Suprapubic skin (tissue), 4 donors: ENCODE results near the gene VPS37D. TPM values are rescaled to one million over a fixed set of nuclear protein-coding genes. Genes with fewer than 3 reads are reported as not detected.

Experiments
- DNase-seq, 2 donors: peaks; one replicate each; pipeline ENCODE4 v3.0.0-alpha.2; 2019; ENCODE audit warnings: low spot score in 2 of 2
- H3K27ac ChIP-seq: fragments of 200-600 bp; sonication (generic); one replicate; pipeline ENCODE4 v1.5.1; 2019
- H3K27me3 ChIP-seq: fragments of 200-600 bp; sonication (generic); one replicate; pipeline ENCODE4 v1.5.1; 2019
- H3K36me3 ChIP-seq: fragments of 200-600 bp; sonication (generic); one replicate; pipeline ENCODE4 v1.5.1; 2019
- H3K4me1 ChIP-seq: fragments of 200-600 bp; sonication (generic); one replicate; pipeline ENCODE4 v1.5.1; 2019
- H3K4me3 ChIP-seq: fragments of 200-600 bp; sonication (generic); one replicate; pipeline ENCODE4 v1.5.1; 2019; ENCODE audit warnings: mild to moderate bottlenecking
- H3K9me3 ChIP-seq: fragments of 200-600 bp; sonication (generic); one replicate; pipeline ENCODE4 v1.5.1; 2019
- CTCF ChIP-seq, 2 donors: fragments of 200-600 bp in 1 of 2; fragments of 450-650 bp in 1 of 2; sonication (generic) in 1 of 2; IDR thresholded peaks; one replicate each; pipeline ENCODE4 v1.5.1; 2016 to 2019; ENCODE audit warnings: antibody characterized with exemption in 2 of 2, mild to moderate bottlenecking in 1 of 2, moderate library complexity in 1 of 2
- EP300 ChIP-seq: sonication (generic); formaldehyde crosslinking; IDR thresholded peaks from one replicate; pipeline ENCODE4 v1.6.1; 2017; ENCODE audit warnings: antibody characterized with exemption
- POLR2A ChIP-seq, 2 donors: fragments of 450-650 bp; IDR thresholded peaks; one replicate each; pipeline ENCODE4 v1.6.1; 2017; ENCODE audit warnings: antibody characterized with exemption in 2 of 2, mild to moderate bottlenecking in 2 of 2, moderate library complexity in 2 of 2
- POLR2AphosphoS5 ChIP-seq, 3 donors: sonication (generic); formaldehyde crosslinking; IDR thresholded peaks; one replicate each; pipeline ENCODE4 v1.6.1; 2017; ENCODE audit warnings: antibody characterized with exemption in 3 of 3
- WGBS: methylation state at CpG from one replicate; pipeline ENCODE4 v1.1.5; 2018; 5-methylcytosine and 5-hydroxymethylcytosine counted together
- total RNA-seq, 4 donors: library from RNA; depleted of rRNA; stranded (reverse); fragments of >200 nt; gene quantifications; one replicate each; pipeline ENCODE4 v1.1.0, GENCODE V29; 2016

The VPS37D gene
- total RNA-seq, 4 donors from 2014 or later = 1.9 to 3.5 (median 2.1) TPM

GRCh38 chr7:73702226-73702625 is 34.6 kb downstream of the VPS37D start:
- Histone ChIP-seq H3K27me3 (no peaks in the 10 kb centered on the region), H3K36me3 (peaks cover 45% of the 10 kb centered on the region), H3K4me3 (no peak overlapping the region), H3K9me3 (no peaks in the 10 kb centered on the region), H3K27ac (no peak overlapping the region), H3K4me1 (peaks cover 21% of the 10 kb centered on the region)
- TF ChIP-seq EP300 (no peak), CTCF (IDR thresholded peaks at IDR 0.05) (no peak), POLR2A (IDR thresholded peaks at IDR 0.05) (no peak), POLR2AphosphoS5 (IDR thresholded peaks at IDR 0.05) (no peak)
- no peak for DNase-seq
- 81% methylated on average over 8 of the region's 8 CpGs for WGBS

- Histone ChIP-seq H3K4me1 (peaks cover 21% of the 10 kb centered on the region), H3K4me3 (no peak overlapping the region), H3K27ac (no peak overlapping the region), H3K9me3 (no peaks in the 10 kb centered on the region), H3K27me3 (no peaks in the 10 kb centered on the region), H3K36me3 (peaks cover 41% of the 10 kb centered on the region)
- 89% methylated on average over 7 of the region's 18 CpGs for WGBS
- no peak for DNase-seq
- TF ChIP-seq POLR2A (IDR thresholded peaks at IDR 0.05) (no peak), EP300 (no peak), POLR2AphosphoS5 (IDR thresholded peaks at IDR 0.05) (no peak), CTCF (IDR thresholded peaks at IDR 0.05) (no peak)
Observed at GRCh38 chr7:73702665-73703064, 35.0 kb downstream of the VPS37D start.

- Histone ChIP-seq H3K36me3 (peaks cover 35% of the 10 kb centered on the region), H3K4me1 (peaks cover 21% of the 10 kb centered on the region), H3K27me3 (no peaks in the 10 kb centered on the region), H3K9me3 (no peaks in the 10 kb centered on the region), H3K27ac (no peak overlapping the region), H3K4me3 (no peak overlapping the region)
- TF ChIP-seq POLR2A (IDR thresholded peaks at IDR 0.05) (no peak), EP300 (no peak), CTCF (IDR thresholded peaks at IDR 0.05) (no peak), POLR2AphosphoS5 (IDR thresholded peaks at IDR 0.05) (no peak)
- 76% methylated on average over 13 of the region's 13 CpGs for WGBS
- no peak for DNase-seq
Observed at GRCh38 chr7:73703225-73703624, 35.6 kb downstream of the VPS37D start.

GRCh38 chr7:73703757-73704639 is 36.4 kb downstream of the VPS37D start:
- Histone ChIP-seq H3K4me3 (peak overlapping the region; percentile 13), H3K36me3 (peaks cover 27% of the 10 kb centered on the region), H3K27ac (no peak overlapping the region), H3K9me3 (no peaks in the 10 kb centered on the region), H3K27me3 (no peaks in the 10 kb centered on the region), H3K4me1 (peaks cover 21% of the 10 kb centered on the region)
- TF ChIP-seq POLR2AphosphoS5 (IDR thresholded peaks at IDR 0.05) (no peak), CTCF (IDR thresholded peaks at IDR 0.05) (no peak), POLR2A (IDR thresholded peaks at IDR 0.05) (no peak), EP300 (no peak)
- DNase-seq = no peak
- WGBS = 46% methylated on average over 13 of the region's 45 CpGs
